Neural progenitor cell (in vitro differentiated cells): ENCODE measurements around the gene HOXA11. TPM values are rescaled to one million over a fixed set of nuclear protein-coding genes. Genes with fewer than 3 reads are reported as not detected.

Experiments used
- DNase-seq: peaks from one replicate; pipeline ENCODE4 v3.0.0-alpha.2; 2016; ENCODE audit warnings: low spot score
- H2AFZ ChIP-seq: fragments of 200-600 bp; sonication (generic); replicated peaks from 2 replicates; pipeline ENCODE4 v1.6.1; 2016; ENCODE audit warnings: antibody characterized with exemption
- H3F3A ChIP-seq: fragments of 200-600 bp; sonication (generic); 2 replicates; pipeline ENCODE4 v1.6.1; 2016; ENCODE audit warnings: antibody characterized with exemption, low read depth
- H3K27ac ChIP-seq: fragments of 200-600 bp; sonication (generic); 2 replicates; pipeline ENCODE4 v1.5.1; 2016; ENCODE audit warnings: mild to moderate bottlenecking
- H3K27me3 ChIP-seq: fragments of 200-600 bp; sonication (generic); 2 replicates; pipeline ENCODE4 v1.6.1; 2016; ENCODE audit warnings: mild to moderate bottlenecking, moderate library complexity
- H3K36me3 ChIP-seq: fragments of 200-600 bp; sonication (generic); 2 replicates; pipeline ENCODE4 v1.5.1; 2016
- H3K4me1 ChIP-seq: fragments of 200-600 bp; sonication (generic); 2 replicates; pipeline ENCODE4 v1.6.1; 2016; ENCODE audit warnings: mixed run types
- H3K4me2 ChIP-seq: fragments of 200-600 bp; sonication (generic); 2 replicates; pipeline ENCODE4 v1.6.1; 2016
- H3K4me3 ChIP-seq: fragments of 200-600 bp; sonication (generic); 2 replicates; pipeline ENCODE4 v1.5.1; 2016
- H3K79me2 ChIP-seq: fragments of 200-600 bp; sonication (generic); 2 replicates; pipeline ENCODE4 v1.6.1; 2016; ENCODE audit warnings: low read depth
- H3K9ac ChIP-seq: fragments of 200-600 bp; sonication (generic); 2 replicates; pipeline ENCODE4 v1.6.1; 2016
- H3K9me3 ChIP-seq: fragments of 200-600 bp; sonication (generic); 2 replicates; pipeline ENCODE4 v1.5.1; 2016; ENCODE audit warnings: low read depth
- H4K20me1 ChIP-seq: fragments of 200-600 bp; sonication (generic); 2 replicates; pipeline ENCODE4 v1.6.1; 2016; ENCODE audit warnings: low read depth
- H3K27ac Mint-ChIP-seq: 3 replicates; pipeline ENCODE4 v1.8.0; 2021; ENCODE audit warnings: mixed read lengths
- H3K27me3 Mint-ChIP-seq: 2 replicates; pipeline ENCODE4 v1.8.0; 2022; ENCODE audit warnings: low read depth, mild to moderate bottlenecking, inconsistent platforms, moderate library complexity, mixed read lengths; ENCODE audit not compliant: insufficient read depth
- H3K36me3 Mint-ChIP-seq: 3 replicates; pipeline ENCODE4 v1.8.0; 2021; ENCODE audit warnings: mixed read lengths
- H3K4me1 Mint-ChIP-seq: 3 replicates; pipeline ENCODE4 v1.8.0; 2021; ENCODE audit warnings: mixed read lengths
- H3K4me3 Mint-ChIP-seq: 3 replicates; pipeline ENCODE4 v1.8.0; 2021; ENCODE audit warnings: mild to moderate bottlenecking, moderate library complexity, mixed read lengths
- H3K9me3 Mint-ChIP-seq: 3 replicates; pipeline ENCODE4 v1.8.0; 2020; ENCODE audit warnings: mixed read lengths
- EZH2 ChIP-seq: fragments of 200-600 bp; sonication (generic); IDR thresholded peaks from 2 replicates; pipeline ENCODE4 v1.6.1; 2017; ENCODE audit warnings: antibody characterized with exemption, mild to moderate bottlenecking, moderate library complexity
- EZH2phosphoT487 ChIP-seq: fragments of 200-600 bp; sonication (generic); IDR thresholded peaks from 2 replicates; pipeline ENCODE4 v1.6.1; 2017; ENCODE audit warnings: antibody characterized with exemption
- total RNA-seq: library from RNA; depleted of rRNA; stranded (reverse); fragments of >200 nt; gene quantifications from 2 replicates; pipeline ENCODE4 v1.2.3, GENCODE V29; 2015; ENCODE audit warnings: low replicate concordance
- TF ChIP-seq, protein P1 (sequence below): fragments of 200-600 bp; sonication (generic); IDR thresholded peaks from 2 replicates; pipeline ENCODE4 v1.5.1; 2017; ENCODE audit warnings: antibody characterized with exemption, mild to moderate bottlenecking

Gene HOXA11
- total RNA-seq, 1 donor from 2014 or later, result not detected

DNA sequence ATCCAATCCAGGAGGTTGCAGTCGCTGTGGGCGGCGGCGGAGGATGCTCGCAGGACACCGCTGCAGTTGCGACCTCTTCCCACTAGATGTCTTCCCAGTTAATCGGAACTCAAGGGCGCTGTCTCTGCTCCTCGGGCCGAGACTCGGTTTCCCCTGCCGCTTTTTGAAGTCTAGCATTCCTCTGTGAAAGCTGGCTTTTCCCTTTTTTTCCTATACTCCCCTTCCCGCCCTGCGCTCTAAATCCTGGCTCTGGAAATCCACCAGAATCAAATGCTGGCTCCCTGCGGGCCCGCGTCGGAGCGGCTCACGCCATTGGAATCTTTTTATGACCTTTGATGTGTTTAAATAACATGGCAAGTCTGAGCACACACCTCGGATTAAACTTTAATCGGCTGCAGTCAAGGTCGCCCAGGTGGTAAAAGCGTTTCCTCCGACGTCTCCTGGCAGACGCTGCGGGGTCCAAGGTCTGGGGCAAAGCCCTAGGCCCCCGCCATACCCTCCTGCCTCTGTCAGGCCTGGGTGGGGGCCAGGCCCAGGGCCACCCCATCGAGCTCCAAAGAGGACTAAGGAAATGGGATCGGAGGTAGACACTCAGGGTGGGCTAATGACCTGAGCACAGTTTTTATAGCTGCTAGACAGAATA lies 25.5 kb upstream of the HOXA11 start:
- Histone ChIP-seq H3K9me3 (no peaks in the 10 kb centered on the region), H3K79me2 (no peaks in the 10 kb centered on the region), H3F3A (peaks cover 9% of the 10 kb centered on the region), H3K27ac (no peak overlapping the region), H4K20me1 (peaks cover 90% of the 10 kb centered on the region), H3K4me1 (peaks cover 20% of the 10 kb centered on the region), H2AFZ (no peak overlapping the region), H3K4me3 (no peak overlapping the region), H3K4me2 (no peak overlapping the region), H3K36me3 (no peaks in the 10 kb centered on the region), H3K9ac (no peak overlapping the region), H3K27me3 (peaks cover 100% of the 10 kb centered on the region)
- DNase-seq, result peak; percentile 83
- TF ChIP-seq, protein P1, sequence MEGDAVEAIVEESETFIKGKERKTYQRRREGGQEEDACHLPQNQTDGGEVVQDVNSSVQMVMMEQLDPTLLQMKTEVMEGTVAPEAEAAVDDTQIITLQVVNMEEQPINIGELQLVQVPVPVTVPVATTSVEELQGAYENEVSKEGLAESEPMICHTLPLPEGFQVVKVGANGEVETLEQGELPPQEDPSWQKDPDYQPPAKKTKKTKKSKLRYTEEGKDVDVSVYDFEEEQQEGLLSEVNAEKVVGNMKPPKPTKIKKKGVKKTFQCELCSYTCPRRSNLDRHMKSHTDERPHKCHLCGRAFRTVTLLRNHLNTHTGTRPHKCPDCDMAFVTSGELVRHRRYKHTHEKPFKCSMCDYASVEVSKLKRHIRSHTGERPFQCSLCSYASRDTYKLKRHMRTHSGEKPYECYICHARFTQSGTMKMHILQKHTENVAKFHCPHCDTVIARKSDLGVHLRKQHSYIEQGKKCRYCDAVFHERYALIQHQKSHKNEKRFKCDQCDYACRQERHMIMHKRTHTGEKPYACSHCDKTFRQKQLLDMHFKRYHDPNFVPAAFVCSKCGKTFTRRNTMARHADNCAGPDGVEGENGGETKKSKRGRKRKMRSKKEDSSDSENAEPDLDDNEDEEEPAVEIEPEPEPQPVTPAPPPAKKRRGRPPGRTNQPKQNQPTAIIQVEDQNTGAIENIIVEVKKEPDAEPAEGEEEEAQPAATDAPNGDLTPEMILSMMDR, result peak; percentile 74
- TF ChIP-seq EZH2phosphoT487, result peak; percentile 72
- peak; percentile 81 for TF ChIP-seq EZH2
- Mint-ChIP-seq H3K4me1 (peaks cover 4% of the 10 kb centered on the region), H3K36me3 (no peaks in the 10 kb centered on the region), H3K27me3 (peaks cover 96% of the 10 kb centered on the region), H3K4me3 (peak overlapping the region; percentile 69), H3K27ac (no peak overlapping the region), H3K9me3 (peaks cover 8% of the 10 kb centered on the region)

DNA sequence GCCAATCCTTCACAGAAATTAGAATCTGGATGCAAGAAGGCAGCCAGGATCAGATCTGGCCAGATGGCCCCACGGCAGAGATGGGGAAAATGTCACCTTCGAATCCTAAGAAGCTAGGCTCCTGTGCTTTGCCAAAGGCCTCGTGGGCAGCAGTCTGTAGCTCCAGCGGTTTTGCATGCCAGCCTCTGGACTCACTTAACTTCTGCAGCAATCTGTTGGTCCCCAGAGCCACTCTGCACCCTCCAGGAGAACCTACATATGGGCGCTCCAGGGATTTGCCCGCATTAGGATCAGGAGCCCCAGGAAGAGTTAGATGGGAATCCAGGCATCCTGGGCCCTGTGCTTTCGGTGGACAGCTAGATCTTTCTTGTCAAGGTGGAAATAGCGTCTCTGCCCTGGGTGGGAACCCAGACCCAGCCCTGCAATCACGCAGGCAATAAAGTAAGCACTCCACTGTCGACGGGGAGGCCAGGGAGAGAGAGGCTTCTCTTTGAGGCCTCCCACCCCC lies 25.0 kb upstream of the HOXA11 start:
- no peak overlapping the region for H3K4me2 ChIP-seq
- peak overlapping the region; percentile 69 for H3K4me3 Mint-ChIP-seq
- peaks cover 95% of the 10 kb centered on the region for H3K27me3 Mint-ChIP-seq

DNA sequence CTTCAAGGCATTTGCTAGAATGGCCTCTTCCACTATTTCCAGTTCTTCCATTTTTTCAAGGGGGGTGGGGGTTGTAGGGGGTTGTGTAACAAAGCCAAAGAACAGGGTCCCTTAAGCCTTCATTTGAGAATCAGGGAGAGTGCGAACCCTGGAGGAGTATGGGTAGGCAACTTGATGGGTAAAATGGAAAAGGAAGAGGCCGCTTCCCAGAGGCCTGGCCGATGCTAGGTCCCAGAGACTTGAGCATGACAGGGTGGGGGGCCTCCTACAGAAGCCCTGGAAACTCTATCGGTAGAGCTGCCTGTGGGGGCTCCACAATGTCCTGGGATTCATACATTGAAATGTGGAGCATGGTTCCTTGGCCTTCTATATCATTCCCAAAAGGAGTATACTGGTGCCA lies 24.0 kb upstream of the HOXA11 start:
- H3K36me3 Mint-ChIP-seq, result no peaks in the 10 kb centered on the region
- DNase-seq, result no peak
- H3K4me1 Mint-ChIP-seq, result peaks cover 6% of the 10 kb centered on the region
- peaks cover 95% of the 10 kb centered on the region for H3K27me3 Mint-ChIP-seq
- no peak overlapping the region for H3K4me3 ChIP-seq
- H3K9me3 Mint-ChIP-seq, result peaks cover 8% of the 10 kb centered on the region
- no peak overlapping the region for H3K27ac ChIP-seq
- H3K4me2 ChIP-seq, result no peak overlapping the region
- H3K36me3 ChIP-seq, result no peaks in the 10 kb centered on the region
- no peak overlapping the region for H2AFZ ChIP-seq
- H3K9me3 ChIP-seq, result no peaks in the 10 kb centered on the region
- peaks cover 96% of the 10 kb centered on the region for H4K20me1 ChIP-seq
- TF ChIP-seq EZH2phosphoT487 (no peak), EZH2 (no peak)
- TF ChIP-seq, protein P1, result no peak
- no peaks in the 10 kb centered on the region for H3K79me2 ChIP-seq
- no peak overlapping the region for H3K9ac ChIP-seq
- H3K27ac Mint-ChIP-seq, result no peak overlapping the region
- H3K4me1 ChIP-seq, result peaks cover 20% of the 10 kb centered on the region
- peaks cover 9% of the 10 kb centered on the region for H3F3A ChIP-seq
- H3K27me3 ChIP-seq, result peaks cover 100% of the 10 kb centered on the region
- no peak overlapping the region for H3K4me3 Mint-ChIP-seq

More for the DNA sequence above, 25.0 kb upstream of the HOXA11 start:
- H3K36me3 Mint-ChIP-seq, result no peaks in the 10 kb centered on the region
- H3K9ac ChIP-seq, result no peak overlapping the region
- H3K9me3 Mint-ChIP-seq, result peaks cover 8% of the 10 kb centered on the region
- no peak for DNase-seq
- no peaks in the 10 kb centered on the region for H3K36me3 ChIP-seq
- TF ChIP-seq EZH2phosphoT487, result no peak
- TF ChIP-seq EZH2, result no peak
- TF ChIP-seq, protein P1, result no peak
- peaks cover 96% of the 10 kb centered on the region for H4K20me1 ChIP-seq
- H3K9me3 ChIP-seq, result no peaks in the 10 kb centered on the region
- H2AFZ ChIP-seq, result no peak overlapping the region
- H3K27me3 ChIP-seq, result peaks cover 100% of the 10 kb centered on the region
- H3K79me2 ChIP-seq, result no peaks in the 10 kb centered on the region
- H3K4me1 Mint-ChIP-seq, result peaks cover 6% of the 10 kb centered on the region
- peaks cover 20% of the 10 kb centered on the region for H3K4me1 ChIP-seq
- peaks cover 9% of the 10 kb centered on the region for H3F3A ChIP-seq
- H3K27ac ChIP-seq, result no peak overlapping the region
- no peak overlapping the region for H3K27ac Mint-ChIP-seq
- no peak overlapping the region for H3K4me3 ChIP-seq
